Measurements from ENCODE around the gene CEP104. TPM values are rescaled to one million over a fixed set of nuclear protein-coding genes. Genes with fewer than 3 reads are reported as not detected.

Gene CEP104
- total RNA-seq, 1 experiment from 2014 or later, result 35.6 TPM

DNA sequence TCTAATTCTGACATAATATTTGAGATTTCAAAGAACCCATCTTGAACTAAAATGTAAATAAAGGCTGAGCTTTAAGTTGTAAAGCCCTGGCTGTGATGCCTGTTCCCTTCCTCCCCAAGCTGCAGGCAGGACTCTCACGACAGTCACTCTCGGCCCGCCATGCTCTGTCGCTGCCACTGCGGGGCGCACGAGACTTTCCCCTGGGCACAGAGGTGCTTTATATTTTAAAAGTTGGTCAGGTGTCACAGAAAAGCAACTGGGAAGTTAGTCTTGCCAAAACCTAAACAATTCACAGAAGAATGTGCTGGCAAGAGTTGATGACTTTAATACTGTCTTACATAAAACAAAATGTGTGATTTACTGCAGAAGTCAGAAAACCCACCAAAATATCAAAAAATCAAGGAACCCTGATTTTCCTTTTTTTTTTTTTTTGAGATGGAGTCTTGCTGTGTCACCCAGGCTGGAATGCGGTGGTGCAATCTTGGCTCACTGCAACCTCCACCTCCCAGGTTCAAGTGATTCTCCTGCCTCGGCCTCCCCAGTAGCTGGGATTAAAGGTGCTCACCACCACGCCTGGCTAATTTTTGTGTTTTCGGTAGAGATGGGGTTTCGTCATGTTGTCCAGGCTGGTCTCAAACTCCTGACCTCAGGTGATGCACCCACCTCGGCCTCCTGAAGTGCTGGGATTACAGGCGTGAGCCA is 71.4 kb downstream of the CEP104 start:
- intact Hi-C loops (cut with micrococcal nuclease; ENCODE audit: unreplicated experiment), result no loop called here
- H3K36me3 Mint-ChIP-seq (ENCODE audit: insufficient read depth, unreplicated experiment), result peaks cover 59% of the 10 kb centered on the region
- POLR2A ChIA-PET, result no interaction called here

DNA sequence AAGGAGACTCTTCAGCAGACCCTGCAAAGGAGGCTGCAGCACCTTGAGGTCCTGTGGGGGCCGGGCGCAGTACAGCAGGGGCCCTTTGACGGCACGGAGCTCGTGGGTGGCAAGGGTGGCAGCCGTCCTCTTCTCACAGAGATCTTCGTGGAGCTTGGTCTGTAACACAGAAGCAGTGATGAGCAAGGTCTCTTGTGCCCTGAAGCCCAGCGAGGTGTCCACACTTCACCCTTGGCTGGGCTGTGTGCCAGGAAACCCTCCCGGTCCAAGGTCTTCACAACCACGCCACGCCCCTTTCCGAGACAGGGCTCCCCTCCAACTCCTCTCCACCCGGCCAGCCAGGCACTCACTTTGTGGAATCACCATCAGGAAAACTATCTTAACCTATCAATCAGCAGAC is 72.0 kb downstream of the CEP104 start:
- Mint-ChIP-seq H3K36me3 (ENCODE audit: insufficient read depth, unreplicated experiment) (peaks cover 65% of the 10 kb centered on the region), H3K27ac (ENCODE audit: unreplicated experiment) (no peak overlapping the region), H3K4me3 (ENCODE audit: unreplicated experiment) (no peak overlapping the region), H3K27me3 (ENCODE audit: insufficient read depth, unreplicated experiment) (no peaks in the 10 kb centered on the region), H3K9me3 (ENCODE audit: unreplicated experiment) (no peaks in the 10 kb centered on the region), H3K4me1 (ENCODE audit: low read depth, unreplicated experiment) (no peaks in the 10 kb centered on the region)
- DNase-seq, result no peak
- intact Hi-C loops (cut with micrococcal nuclease; ENCODE audit: unreplicated experiment), result no loop called here
- CTCF ChIA-PET, result no interaction called here
- H3K4me1 ChIP-seq, result no peaks in the 10 kb centered on the region
- POLR2A ChIA-PET, result no interaction called here
- no peaks in the 10 kb centered on the region for H3K9me3 ChIP-seq
- no peaks in the 10 kb centered on the region for H3K36me3 ChIP-seq (ENCODE audit: control insufficient read depth, insufficient read depth, low read length)
- H3K27me3 ChIP-seq (replicated peaks; ENCODE audit: control insufficient read depth, insufficient read depth, low read length), result no peaks in the 10 kb centered on the region
- H3K4me3 ChIP-seq (ENCODE audit: low read depth, low read length), result no peak overlapping the region
- BruUV-seq (replicated peaks), result no TSS peak
- TF ChIP-seq CTCF (IDR thresholded peaks at IDR 0.05; ENCODE audit: insufficient read depth in 1 of 2, low read depth in 1 of 2, low read length in 1 of 2, severe bottlenecking in 1 of 2, unreplicated experiment in 1 of 2), result no peak

More for the DNA sequence above, 71.4 kb downstream of the CEP104 start:
- no peak overlapping the region for H3K4me3 ChIP-seq (ENCODE audit: low read depth, low read length)
- BruUV-seq (replicated peaks), result no TSS peak
- H3K4me1 ChIP-seq, result no peaks in the 10 kb centered on the region
- Mint-ChIP-seq H3K4me3 (ENCODE audit: unreplicated experiment) (no peak overlapping the region), H3K4me1 (ENCODE audit: low read depth, unreplicated experiment) (no peaks in the 10 kb centered on the region), H3K27ac (ENCODE audit: unreplicated experiment) (no peak overlapping the region), H3K27me3 (ENCODE audit: insufficient read depth, unreplicated experiment) (no peaks in the 10 kb centered on the region), H3K9me3 (ENCODE audit: unreplicated experiment) (no peaks in the 10 kb centered on the region)
- H3K27me3 ChIP-seq (replicated peaks; ENCODE audit: control insufficient read depth, insufficient read depth, low read length), result no peaks in the 10 kb centered on the region
- H3K36me3 ChIP-seq (ENCODE audit: control insufficient read depth, insufficient read depth, low read length), result no peaks in the 10 kb centered on the region
- DNase-seq, result peak in 1 of 2 experiments; percentile 34
- no peaks in the 10 kb centered on the region for H3K9me3 ChIP-seq
- CTCF ChIA-PET, result interaction anchor here (0.7 kb wide), 1 partner anchor 1474 kb away, joined by 3 read pairs; no protein-coding TSS in a partner anchor
- TF ChIP-seq CTCF (IDR thresholded peaks at IDR 0.05; ENCODE audit: insufficient read depth in 1 of 2, low read depth in 1 of 2, low read length in 1 of 2, severe bottlenecking in 1 of 2, unreplicated experiment in 1 of 2), result no peak

GRCh38 chr1:3783651-3784474 is 73.1 kb downstream of the CEP104 start:
- intact Hi-C loops (cut with micrococcal nuclease; ENCODE audit: unreplicated experiment), result no loop called here
- H3K9me3 Mint-ChIP-seq (ENCODE audit: unreplicated experiment), result no peaks in the 10 kb centered on the region
- no peaks in the 10 kb centered on the region for H3K27me3 ChIP-seq (replicated peaks; ENCODE audit: control insufficient read depth, insufficient read depth, low read length)
- no peak overlapping the region for H3K27ac Mint-ChIP-seq (ENCODE audit: unreplicated experiment)
- no peak for DNase-seq
- H3K27me3 Mint-ChIP-seq (ENCODE audit: insufficient read depth, unreplicated experiment), result no peaks in the 10 kb centered on the region
- ChIA-PET CTCF (no interaction called here), POLR2A (no interaction called here)
- H3K36me3 ChIP-seq (ENCODE audit: control insufficient read depth, insufficient read depth, low read length), result no peaks in the 10 kb centered on the region
- TF ChIP-seq CTCF (IDR thresholded peaks at IDR 0.05; ENCODE audit: insufficient read depth in 1 of 2, low read depth in 1 of 2, low read length in 1 of 2, severe bottlenecking in 1 of 2, unreplicated experiment in 1 of 2), result no peak
- H3K4me1 ChIP-seq, result no peaks in the 10 kb centered on the region
- BruUV-seq (replicated peaks), result no TSS peak
- H3K4me3 ChIP-seq (ENCODE audit: low read depth, low read length), result no peak overlapping the region
- peaks cover 73% of the 10 kb centered on the region for H3K36me3 Mint-ChIP-seq (ENCODE audit: insufficient read depth, unreplicated experiment)
- no peaks in the 10 kb centered on the region for H3K4me1 Mint-ChIP-seq (ENCODE audit: low read depth, unreplicated experiment)
- H3K9me3 ChIP-seq, result no peaks in the 10 kb centered on the region
- no peak overlapping the region for H3K4me3 Mint-ChIP-seq (ENCODE audit: unreplicated experiment)
